ENCODE results near the gene NPAS4.

GRCh38 chr11:66411323-66411722, 9.5 kb upstream of the NPAS4 start:
- TF ChIP-seq YY1 (IDR thresholded peaks at IDR 0.05; ENCODE audit: insufficient read depth, insufficient read length) (no peak), SUZ12 (IDR thresholded peaks at IDR 0.05; ENCODE audit: extremely low read depth, insufficient read depth, insufficient read length) (no peak)
